Measurements from ENCODE around the gene HAPSTR1.

DNA sequence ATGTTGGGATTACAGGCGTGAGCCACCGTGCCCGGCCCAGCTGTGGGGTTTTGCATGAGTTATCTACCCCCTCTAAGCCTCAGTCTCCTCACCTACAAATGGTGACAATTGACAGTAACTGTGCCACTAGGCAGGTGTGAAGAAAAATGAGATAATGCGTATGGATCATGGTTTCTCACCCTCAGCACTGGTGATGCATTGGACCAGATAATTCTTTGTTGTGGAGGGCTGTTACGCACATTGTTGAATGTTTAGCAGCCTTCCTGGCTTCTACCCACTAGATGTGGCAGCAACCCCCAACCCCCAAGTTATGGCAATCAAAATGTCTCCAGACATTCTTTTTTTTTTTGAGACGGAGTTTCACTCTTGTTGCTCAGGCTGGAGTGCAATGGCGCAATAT, 9.0 kb upstream of the HAPSTR1 start:
- TF ChIP-seq, protein P1, sequence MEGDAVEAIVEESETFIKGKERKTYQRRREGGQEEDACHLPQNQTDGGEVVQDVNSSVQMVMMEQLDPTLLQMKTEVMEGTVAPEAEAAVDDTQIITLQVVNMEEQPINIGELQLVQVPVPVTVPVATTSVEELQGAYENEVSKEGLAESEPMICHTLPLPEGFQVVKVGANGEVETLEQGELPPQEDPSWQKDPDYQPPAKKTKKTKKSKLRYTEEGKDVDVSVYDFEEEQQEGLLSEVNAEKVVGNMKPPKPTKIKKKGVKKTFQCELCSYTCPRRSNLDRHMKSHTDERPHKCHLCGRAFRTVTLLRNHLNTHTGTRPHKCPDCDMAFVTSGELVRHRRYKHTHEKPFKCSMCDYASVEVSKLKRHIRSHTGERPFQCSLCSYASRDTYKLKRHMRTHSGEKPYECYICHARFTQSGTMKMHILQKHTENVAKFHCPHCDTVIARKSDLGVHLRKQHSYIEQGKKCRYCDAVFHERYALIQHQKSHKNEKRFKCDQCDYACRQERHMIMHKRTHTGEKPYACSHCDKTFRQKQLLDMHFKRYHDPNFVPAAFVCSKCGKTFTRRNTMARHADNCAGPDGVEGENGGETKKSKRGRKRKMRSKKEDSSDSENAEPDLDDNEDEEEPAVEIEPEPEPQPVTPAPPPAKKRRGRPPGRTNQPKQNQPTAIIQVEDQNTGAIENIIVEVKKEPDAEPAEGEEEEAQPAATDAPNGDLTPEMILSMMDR (IDR thresholded peaks at IDR 0.05; ENCODE audit: extremely low read depth in 1 of 2, insufficient read depth in 1 of 2, low read depth in 1 of 2, low read length in 2 of 2), result no peak
- TF ChIP-seq FOS (IDR thresholded peaks at IDR 0.05; ENCODE audit: borderline replicate concordance, insufficient read depth, low read length) (no peak), POLR2A (IDR thresholded peaks at IDR 0.05; ENCODE audit: low read depth, low read length) (no peak), POLR2AphosphoS5 (IDR thresholded peaks at IDR 0.05; ENCODE audit: insufficient read depth, low read depth, low read length) (no peak)
- TF ChIP-seq, protein P2, sequence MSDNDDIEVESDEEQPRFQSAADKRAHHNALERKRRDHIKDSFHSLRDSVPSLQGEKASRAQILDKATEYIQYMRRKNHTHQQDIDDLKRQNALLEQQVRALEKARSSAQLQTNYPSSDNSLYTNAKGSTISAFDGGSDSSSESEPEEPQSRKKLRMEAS (IDR thresholded peaks at IDR 0.05; ENCODE audit: insufficient read depth, insufficient read length), result no peak
